Lung (tissue), 12 donors: ENCODE measurements around the gene KRT78. TPM values are rescaled to one million over a fixed set of nuclear protein-coding genes. Genes with fewer than 3 reads are reported as not detected.

Experiments
- ATAC-seq: fragments of 200-7000 bp; cut with Tn5 transposase; one replicate; pipeline ENCODE4 v1.9.1; 2020; ENCODE audit warnings: moderate number of reproducible peaks; ENCODE audit not compliant: insufficient read depth, low FRiP score
- DNase-seq, 3 donors: peaks; one replicate each; pipeline ENCODE4 v3.0.0-alpha.2; 2013 to 2017
- H3K27ac ChIP-seq, 2 donors: one replicate each; pipeline ENCODE4 v1.5.1; 2013; ENCODE audit warnings: mild to moderate bottlenecking in 2 of 2, moderate library complexity in 2 of 2, control low read depth in 1 of 2, inconsistent platforms in 1 of 2, low read depth in 1 of 2, low read length in 1 of 2
- H3K27me3 ChIP-seq, 3 donors: one replicate each; pipeline ENCODE4 v1.5.1; 2013; ENCODE audit warnings: low read length in 2 of 3; ENCODE audit not compliant: control insufficient read depth in 3 of 3, insufficient read depth in 3 of 3
- H3K36me3 ChIP-seq, 4 donors: one replicate each; pipeline ENCODE4 v1.5.1; 2013; ENCODE audit warnings: low read length in 4 of 4, mild to moderate bottlenecking in 1 of 4, moderate library complexity in 1 of 4; ENCODE audit not compliant: control insufficient read depth in 4 of 4, insufficient read depth in 4 of 4
- H3K4me1 ChIP-seq, 5 donors: one replicate each; pipeline ENCODE4 v1.5.1; 2013; ENCODE audit warnings: low read length in 5 of 5, mild to moderate bottlenecking in 2 of 5, moderate library complexity in 1 of 5; ENCODE audit not compliant: control insufficient read depth in 5 of 5, insufficient read depth in 5 of 5
- H3K4me3 ChIP-seq: one replicate; pipeline ENCODE4 v1.5.1; 2013; ENCODE audit warnings: mild to moderate bottlenecking, control low read depth, moderate library complexity
- H3K9ac ChIP-seq, 2 donors: one replicate each; pipeline ENCODE4 v1.5.1; 2013; ENCODE audit warnings: low read length in 2 of 2, control low read depth in 1 of 2; ENCODE audit not compliant: insufficient read depth in 1 of 2
- H3K9me3 ChIP-seq, 4 donors: one replicate each; pipeline ENCODE4 v1.5.1; 2013; ENCODE audit warnings: low read length in 3 of 4, mild to moderate bottlenecking in 1 of 4, moderate library complexity in 1 of 4; ENCODE audit not compliant: control insufficient read depth in 4 of 4, insufficient read depth in 3 of 4
- CTCF ChIP-seq: IDR thresholded peaks from 2 replicates; pipeline ENCODE4 v1.5.1; 2012; ENCODE audit warnings: mild to moderate bottlenecking; ENCODE audit errors: control extremely low read depth, extremely low read depth
- WGBS, 2 donors: extraction: QIAGEN DNeasy Blood & Tissue Kit; methylation state at CpG; one replicate each; pipeline ENCODE4 v1.1.7; 2013; 5-methylcytosine and 5-hydroxymethylcytosine counted together
- polyA plus RNA-seq, 2 donors: library from polyadenylated mRNA; stranded (reverse); fragments of 200-250 nt; gene quantifications; one replicate each; pipeline ENCODE4 v1.2.1, GENCODE V29; 2013
- total RNA-seq, 2 donors: library from RNA; depleted of rRNA in 1 of 2; stranded (reverse); fragments of >200 nt in 1 of 2; gene quantifications; one replicate each; pipeline ENCODE4 v1.2.1, GENCODE V29; 2014 to 2021
- donor health status: control.
- donor health status: control.
- donor health status: Bipolar disorder and iron deficiency.
- donor health status: healthy.
- donor health status: DM: yes; HTN: yes; CAD: no.

Gene KRT78
- total and polyA plus RNA-seq, 4 donors = 0.02 to 0.65 TPM; not detected in 2

- no peak overlapping the region for H3K27ac ChIP-seq
- no peak for ATAC-seq
- no peaks in the 10 kb centered on the region for H3K9me3 ChIP-seq
- WGBS, 2 donors = 55 to 79% methylated on average over 7 of the region's 7 CpGs
- H3K27me3 ChIP-seq = peaks cover 3 to 26% (median 3%) of the 10 kb centered on the region in 3 donors
- DNase-seq = peak in 2 of 3 donors; percentile 20 to 48
- H3K4me3 ChIP-seq = no peak overlapping the region
- peaks cover 0 to 28% (median 5%) of the 10 kb centered on the region in 5 donors for H3K4me1 ChIP-seq
- no peaks in the 10 kb centered on the region for H3K36me3 ChIP-seq
- H3K9ac ChIP-seq = no peak overlapping the region
- TF ChIP-seq CTCF = no peak
These were observed 29.8 kb downstream of the KRT78 start for GRCh38 chr12:52818887-52819420.

- ATAC-seq (no peak), DNase-seq (peak; percentile 67 to 78 (median 70))
- H3K36me3 ChIP-seq = no peaks in the 10 kb centered on the region
- peaks cover 0 to 33% (median 8%) of the 10 kb centered on the region in 5 donors for H3K4me1 ChIP-seq
- H3K9ac ChIP-seq = no peak overlapping the region
- H3K4me3 ChIP-seq = no peak overlapping the region
- H3K9me3 ChIP-seq = no peaks in the 10 kb centered on the region
- 44 to 52% methylated on average over 7 of the region's 7 CpGs for WGBS, 2 donors
- no peak for TF ChIP-seq CTCF
- peaks cover 0 to 24% (median 3%) of the 10 kb centered on the region in 3 donors for H3K27me3 ChIP-seq
- H3K27ac ChIP-seq = no peak overlapping the region
These were observed 30.4 kb downstream of the KRT78 start for GRCh38 chr12:52818388-52818787.

GRCh38 chr12:52817699-52818238 is 31.0 kb downstream of the KRT78 start:
- ATAC-seq (no peak), DNase-seq (no peak)
- no peaks in the 10 kb centered on the region for H3K36me3 ChIP-seq
- no peak for TF ChIP-seq CTCF
- no peak overlapping the region for H3K9ac ChIP-seq
- no peak overlapping the region for H3K4me3 ChIP-seq
- no peaks in the 10 kb centered on the region for H3K9me3 ChIP-seq
- 76 to 85% methylated on average over 2 of the region's 2 CpGs for WGBS, 2 donors
- peaks cover 0 to 33% (median 8%) of the 10 kb centered on the region in 5 donors for H3K4me1 ChIP-seq
- no peak overlapping the region for H3K27ac ChIP-seq
- H3K27me3 ChIP-seq = peaks cover 0 to 21% (median 3%) of the 10 kb centered on the region in 3 donors
